ENCODE measurements around the gene CNN2. TPM values are rescaled to one million over a fixed set of nuclear protein-coding genes. Genes with fewer than 3 reads are reported as not detected.

Gene CNN2
- polyA plus RNA-seq, 2 of the 4 experiments (the other 2 are of a cell fraction): 31.7 to 99.3 TPM

GRCh38 chr19:1085053-1085658 lies 58.7 kb downstream of the CNN2 start (continued):
- TF ChIP-seq, protein P1, sequence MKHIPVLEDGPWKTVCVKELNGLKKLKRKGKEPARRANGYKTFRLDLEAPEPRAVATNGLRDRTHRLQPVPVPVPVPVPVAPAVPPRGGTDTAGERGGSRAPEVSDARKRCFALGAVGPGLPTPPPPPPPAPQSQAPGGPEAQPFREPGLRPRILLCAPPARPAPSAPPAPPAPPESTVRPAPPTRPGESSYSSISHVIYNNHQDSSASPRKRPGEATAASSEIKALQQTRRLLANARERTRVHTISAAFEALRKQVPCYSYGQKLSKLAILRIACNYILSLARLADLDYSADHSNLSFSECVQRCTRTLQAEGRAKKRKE (CRISPR knock-in tag; IDR thresholded peaks at IDR 0.05; ENCODE audit: low read depth): no peak
- no peak for TF ChIP-seq CBX8 (IDR thresholded peaks at IDR 0.05)

- WGBS (ENCODE audit: missing lambda C conversion rate): 79% methylated on average over 10 of the region's 38 CpGs
- CTCF ChIA-PET: interaction anchor here (0.7 to 1.7 kb wide), 5 partner anchors 9 to 43 kb away, joined by 3 to 5 read pairs (median 5); no protein-coding TSS in a partner anchor
- no peak overlapping the region for H3K27ac ChIP-seq
Observed at GRCh38 chr19:1085676-1086442, 59.5 kb downstream of the CNN2 start.

GRCh38 chr19:1086613-1087012 lies 60.2 kb downstream of the CNN2 start:
- Histone ChIP-seq H3K9me3 (no peaks in the 10 kb centered on the region), H3K4me2 (no peak overlapping the region), H3K4me1 (peaks cover 6% of the 10 kb centered on the region; the same call in 1 of the 3 replicates), H3K27ac (no peak overlapping the region), H3K4me3 (no peak overlapping the region)
- ChIA-PET CTCF (interaction anchor here (0.9 kb wide), 1 partner anchor 22 kb away, joined by 4 read pairs; no protein-coding TSS in a partner anchor), POLR2A (no interaction called here)
- FAIRE-seq: no peak
- TF ChIP-seq HDAC2 (IDR thresholded peaks at IDR 0.05) (no peak), HOXB5 (CRISPR knock-in tag; IDR thresholded peaks at IDR 0.05) (no peak), CBX2 (IDR thresholded peaks at IDR 0.05; ENCODE audit: borderline replicate concordance, low read depth) (no peak), MAZ (IDR thresholded peaks at IDR 0.05; ENCODE audit: borderline replicate concordance, low read depth, low read length) (no peak), NPAS2 (CRISPR knock-in tag; IDR thresholded peaks at IDR 0.05; ENCODE audit: borderline replicate concordance) (no peak), FOSL2 (IDR thresholded peaks at IDR 0.05) (no peak), FOSL2 (CRISPR knock-in tag; IDR thresholded peaks at IDR 0.05) (no peak), JUN (IDR thresholded peaks at IDR 0.05) (no peak), ZC3H11A (IDR thresholded peaks at IDR 0.05) (no peak), SREBF2 (IDR thresholded peaks at IDR 0.05) (no peak)
- TF ChIP-seq, protein P2, sequence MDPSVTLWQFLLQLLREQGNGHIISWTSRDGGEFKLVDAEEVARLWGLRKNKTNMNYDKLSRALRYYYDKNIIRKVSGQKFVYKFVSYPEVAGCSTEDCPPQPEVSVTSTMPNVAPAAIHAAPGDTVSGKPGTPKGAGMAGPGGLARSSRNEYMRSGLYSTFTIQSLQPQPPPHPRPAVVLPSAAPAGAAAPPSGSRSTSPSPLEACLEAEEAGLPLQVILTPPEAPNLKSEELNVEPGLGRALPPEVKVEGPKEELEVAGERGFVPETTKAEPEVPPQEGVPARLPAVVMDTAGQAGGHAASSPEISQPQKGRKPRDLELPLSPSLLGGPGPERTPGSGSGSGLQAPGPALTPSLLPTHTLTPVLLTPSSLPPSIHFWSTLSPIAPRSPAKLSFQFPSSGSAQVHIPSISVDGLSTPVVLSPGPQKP (IDR thresholded peaks at IDR 0.05; ENCODE audit: low read depth, low read length): no peak
- no peak for ATAC-seq
- no peak for DNase-seq (ENCODE audit: low read depth in 1 of 2, low spot score in 1 of 2)
- 81% methylated on average over 21 of the region's 21 CpGs for WGBS (ENCODE audit: missing lambda C conversion rate)

More at GRCh38 chr19:1085676-1086442, 59.5 kb downstream of the CNN2 start:
- no peak for FAIRE-seq
- no peak for ATAC-seq
- no peak for TF ChIP-seq JUNB (IDR thresholded peaks at IDR 0.05)
- TF ChIP-seq, protein P3, sequence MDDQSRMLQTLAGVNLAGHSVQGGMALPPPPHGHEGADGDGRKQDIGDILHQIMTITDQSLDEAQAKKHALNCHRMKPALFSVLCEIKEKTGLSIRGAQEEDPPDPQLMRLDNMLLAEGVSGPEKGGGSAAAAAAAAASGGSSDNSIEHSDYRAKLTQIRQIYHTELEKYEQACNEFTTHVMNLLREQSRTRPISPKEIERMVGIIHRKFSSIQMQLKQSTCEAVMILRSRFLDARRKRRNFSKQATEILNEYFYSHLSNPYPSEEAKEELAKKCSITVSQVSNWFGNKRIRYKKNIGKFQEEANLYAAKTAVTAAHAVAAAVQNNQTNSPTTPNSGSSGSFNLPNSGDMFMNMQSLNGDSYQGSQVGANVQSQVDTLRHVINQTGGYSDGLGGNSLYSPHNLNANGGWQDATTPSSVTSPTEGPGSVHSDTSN (IDR thresholded peaks at IDR 0.05): no peak
- TF ChIP-seq, protein P4, sequence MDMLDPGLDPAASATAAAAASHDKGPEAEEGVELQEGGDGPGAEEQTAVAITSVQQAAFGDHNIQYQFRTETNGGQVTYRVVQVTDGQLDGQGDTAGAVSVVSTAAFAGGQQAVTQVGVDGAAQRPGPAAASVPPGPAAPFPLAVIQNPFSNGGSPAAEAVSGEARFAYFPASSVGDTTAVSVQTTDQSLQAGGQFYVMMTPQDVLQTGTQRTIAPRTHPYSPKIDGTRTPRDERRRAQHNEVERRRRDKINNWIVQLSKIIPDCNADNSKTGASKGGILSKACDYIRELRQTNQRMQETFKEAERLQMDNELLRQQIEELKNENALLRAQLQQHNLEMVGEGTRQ (IDR thresholded peaks at IDR 0.05): no peak
- no peak for TF ChIP-seq ZSCAN20 (CRISPR knock-in tag; IDR thresholded peaks at IDR 0.05)
- TF ChIP-seq BHLHE40 (IDR thresholded peaks at IDR 0.05; ENCODE audit: low read depth, low read length): no peak
- no peak for TF ChIP-seq PHF8 (IDR thresholded peaks at IDR 0.05; ENCODE audit: borderline replicate concordance, low read depth)
- no peak for TF ChIP-seq CBX8 (IDR thresholded peaks at IDR 0.05)
- Histone ChIP-seq H3K4me3 (no peak overlapping the region), H3K9me3 (no peaks in the 10 kb centered on the region), H3K4me2 (no peak overlapping the region), H3K4me1 (peaks cover 6% of the 10 kb centered on the region; the same call in 1 of the 3 replicates)
- DNase-seq (ENCODE audit: low read depth in 1 of 2, low spot score in 1 of 2): no peak
- POLR2A ChIA-PET: interaction anchor here (1.0 kb wide), 1 partner anchor 9 kb away, joined by 4 read pairs; the partner anchor contains the start of gene POLR2E
